ENCODE data around the gene SDCCAG8. TPM values are rescaled to one million over a fixed set of nuclear protein-coding genes. Genes with fewer than 3 reads are reported as not detected.

Gene SDCCAG8
- total RNA-seq, 4 donors from 2014 or later: 30.2 to 46.4 (median 36.7) TPM

- Histone ChIP-seq H3K27ac (peak overlapping the region in 1 of 4 donors; percentile 25), H3K36me3 (peaks cover 0 to 18% of the 10 kb centered on the region in 2 donors), H3K4me3 (peak overlapping the region in 1 of 2 donors; percentile 25), H3K9me3 (no peaks in the 10 kb centered on the region), H3K4me1 (peaks cover 0 to 45% (median 9%) of the 10 kb centered on the region in 3 donors), H3K27me3 (no peaks in the 10 kb centered on the region)
- TF ChIP-seq POLR2A (IDR thresholded peaks at IDR 0.05): no peak
- no peak for TF ChIP-seq POLR2AphosphoS5 (IDR thresholded peaks at IDR 0.05)
- TF ChIP-seq EP300 (IDR thresholded peaks at IDR 0.05): no peak
- TF ChIP-seq CTCF (IDR thresholded peaks at IDR 0.05): no peak
- 59 to 92% methylated on average over 5 to 10 of the region's 40 CpGs for WGBS, 2 donors (ENCODE audit: low coverage in 1 of 2)
- ATAC-seq: no peak
Measured at GRCh38 chr1:243487649-243488227, 231.9 kb downstream of the SDCCAG8 start.

GRCh38 chr1:243488459-243489157 is 232.8 kb downstream of the SDCCAG8 start:
- no peak for ATAC-seq
- WGBS, 2 donors (ENCODE audit: low coverage in 1 of 2): 76 to 80% methylated on average over 1 to 11 of the region's 20 CpGs

GRCh38 chr1:243489158-243489527 is 233.3 kb downstream of the SDCCAG8 start:
- 70 to 97% methylated on average over 2 to 14 of the region's 24 CpGs for WGBS, 2 donors (ENCODE audit: low coverage in 1 of 2)
- Histone ChIP-seq H3K27ac (peak overlapping the region in 1 of 4 donors; percentile 25), H3K9me3 (no peaks in the 10 kb centered on the region), H3K36me3 (peaks cover 0 to 18% of the 10 kb centered on the region in 2 donors), H3K4me1 (peaks cover 0 to 44% (median 2%) of the 10 kb centered on the region in 3 donors), H3K27me3 (no peaks in the 10 kb centered on the region), H3K4me3 (no peak overlapping the region)
- ATAC-seq: no peak
- TF ChIP-seq EP300 (IDR thresholded peaks at IDR 0.05): no peak
- TF ChIP-seq CTCF (IDR thresholded peaks at IDR 0.05): no peak
- no peak for TF ChIP-seq POLR2A (IDR thresholded peaks at IDR 0.05)
- no peak for TF ChIP-seq POLR2AphosphoS5 (IDR thresholded peaks at IDR 0.05)

More at GRCh38 chr1:243488459-243489157, 232.8 kb downstream of the SDCCAG8 start:
- H3K4me3 ChIP-seq: no peak overlapping the region
- no peaks in the 10 kb centered on the region for H3K9me3 ChIP-seq
- peak overlapping the region in 2 of 4 donors; percentile 4 to 25 for H3K27ac ChIP-seq
- H3K36me3 ChIP-seq: peaks cover 0 to 18% of the 10 kb centered on the region in 2 donors
- no peaks in the 10 kb centered on the region for H3K27me3 ChIP-seq
- no peak for TF ChIP-seq EP300 (IDR thresholded peaks at IDR 0.05)
- TF ChIP-seq POLR2A (IDR thresholded peaks at IDR 0.05): no peak
- TF ChIP-seq CTCF (IDR thresholded peaks at IDR 0.05): no peak
- no peak for TF ChIP-seq POLR2AphosphoS5 (IDR thresholded peaks at IDR 0.05)
- H3K4me1 ChIP-seq: peaks cover 0 to 42% (median 2%) of the 10 kb centered on the region in 3 donors

DNA sequence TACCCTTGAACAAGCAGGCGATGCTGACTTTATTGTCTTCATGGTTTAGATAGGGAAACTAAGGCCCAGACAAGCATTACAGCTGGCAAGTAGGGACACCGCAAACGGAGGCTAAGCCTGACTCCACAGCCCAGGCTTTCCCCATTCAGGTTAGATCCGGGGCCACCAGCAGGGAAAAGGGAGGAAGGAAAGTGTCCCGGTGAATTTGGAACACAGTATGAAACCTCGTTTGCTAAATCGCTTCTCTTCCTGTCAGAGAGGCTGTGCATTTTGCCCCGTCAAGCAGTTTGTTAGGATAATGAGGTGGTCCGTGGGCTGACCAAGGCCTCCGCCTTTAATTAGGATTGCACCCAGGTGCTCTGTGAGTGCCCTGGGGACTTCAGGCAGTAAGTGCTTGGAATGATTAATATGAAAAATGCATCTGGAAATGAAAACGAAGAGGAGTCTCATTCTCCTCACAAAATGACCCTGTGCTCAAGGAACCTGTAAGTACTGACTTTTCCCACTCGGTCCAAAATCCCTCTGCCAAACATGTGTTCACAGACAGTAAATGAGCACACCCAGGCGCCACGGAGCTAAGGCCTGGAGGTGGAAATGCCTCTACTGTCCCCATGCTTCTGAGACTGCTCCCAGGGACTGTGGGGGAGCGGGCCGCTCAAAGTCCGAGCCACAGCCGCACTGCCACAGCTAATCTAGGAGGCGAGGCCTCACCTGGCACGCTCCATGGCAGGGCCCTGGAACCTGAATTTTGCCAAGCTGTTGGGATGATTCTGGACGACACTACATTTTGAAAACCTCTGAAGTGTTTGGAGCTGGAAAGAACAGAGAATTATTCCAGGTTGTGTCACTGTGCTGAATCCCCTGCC is 234.1 kb downstream of the SDCCAG8 start:
- no peak for ATAC-seq

More for the DNA sequence above, 234.1 kb downstream of the SDCCAG8 start:
- Histone ChIP-seq H3K36me3 (peaks cover 0 to 18% of the 10 kb centered on the region in 2 donors), H3K27me3 (no peaks in the 10 kb centered on the region), H3K27ac (peak overlapping the region in 2 of 4 donors; percentile 62 to 66), H3K9me3 (no peaks in the 10 kb centered on the region), H3K4me3 (no peak overlapping the region), H3K4me1 (peaks cover 0 to 46% (median 2%) of the 10 kb centered on the region in 3 donors)
- WGBS, 2 donors (ENCODE audit: low coverage in 1 of 2): 56 to 82% methylated on average over 3 to 12 of the region's 21 CpGs
- TF ChIP-seq EP300 (IDR thresholded peaks at IDR 0.05) (no peak), POLR2AphosphoS5 (IDR thresholded peaks at IDR 0.05) (no peak), CTCF (IDR thresholded peaks at IDR 0.05) (no peak)

Data from gastroesophageal sphincter (tissue), 4 donors.